Right lobe of liver (tissue), 4 donors: ENCODE data around the gene F8.

Source experiments
- CTCF ChIP-seq, 4 donors: fragments of 200-600 bp in 3 of 4; fragments of 450-650 bp in 1 of 4; IDR thresholded peaks; one replicate each; pipeline versions ENCODE4 v1.5.1 to v1.8.0; 2016 to 2022; ENCODE audit warnings: antibody characterized with exemption in 4 of 4, mild to moderate bottlenecking in 2 of 4
- POLR2A ChIP-seq: fragments of 450-650 bp; IDR thresholded peaks from one replicate; pipeline ENCODE4 v1.6.1; 2017; ENCODE audit warnings: antibody characterized with exemption, mild to moderate bottlenecking
- donor health status: DM: no; HTN: no; CAD: no.
- donor health status: DM: no; HTN: no; CAD: no.
- donor health status: DM: no; HTN: yes; CAD: no.

- TF ChIP-seq POLR2A: no peak
- TF ChIP-seq CTCF (IDR thresholded peaks at IDR 0.05): no peak
Measured at GRCh38 chrX:154914052-154914451, 108.5 kb downstream of the F8 start.
